ENCODE results near the gene RIT2. TPM values are rescaled to one million over a fixed set of nuclear protein-coding genes. Genes with fewer than 3 reads are reported as not detected.

RIT2 gene
- total RNA-seq, 4 donors from 2014 or later: not detected

- ATAC-seq: no peak
- TF ChIP-seq POLR2AphosphoS5 (IDR thresholded peaks at IDR 0.05): no peak
- TF ChIP-seq, protein P1, sequence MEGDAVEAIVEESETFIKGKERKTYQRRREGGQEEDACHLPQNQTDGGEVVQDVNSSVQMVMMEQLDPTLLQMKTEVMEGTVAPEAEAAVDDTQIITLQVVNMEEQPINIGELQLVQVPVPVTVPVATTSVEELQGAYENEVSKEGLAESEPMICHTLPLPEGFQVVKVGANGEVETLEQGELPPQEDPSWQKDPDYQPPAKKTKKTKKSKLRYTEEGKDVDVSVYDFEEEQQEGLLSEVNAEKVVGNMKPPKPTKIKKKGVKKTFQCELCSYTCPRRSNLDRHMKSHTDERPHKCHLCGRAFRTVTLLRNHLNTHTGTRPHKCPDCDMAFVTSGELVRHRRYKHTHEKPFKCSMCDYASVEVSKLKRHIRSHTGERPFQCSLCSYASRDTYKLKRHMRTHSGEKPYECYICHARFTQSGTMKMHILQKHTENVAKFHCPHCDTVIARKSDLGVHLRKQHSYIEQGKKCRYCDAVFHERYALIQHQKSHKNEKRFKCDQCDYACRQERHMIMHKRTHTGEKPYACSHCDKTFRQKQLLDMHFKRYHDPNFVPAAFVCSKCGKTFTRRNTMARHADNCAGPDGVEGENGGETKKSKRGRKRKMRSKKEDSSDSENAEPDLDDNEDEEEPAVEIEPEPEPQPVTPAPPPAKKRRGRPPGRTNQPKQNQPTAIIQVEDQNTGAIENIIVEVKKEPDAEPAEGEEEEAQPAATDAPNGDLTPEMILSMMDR (IDR thresholded peaks at IDR 0.05): no peak
- no peak for TF ChIP-seq POLR2A (IDR thresholded peaks at IDR 0.05)
- TF ChIP-seq EP300 (IDR thresholded peaks at IDR 0.05): no peak
- H3K4me3 ChIP-seq: no peak overlapping the region
- H3K27ac ChIP-seq: no peak overlapping the region
- no peaks in the 10 kb centered on the region for H3K36me3 ChIP-seq
- H3K4me1 ChIP-seq: peaks cover 0 to 5% (median 0%) of the 10 kb centered on the region in 3 donors
- H3K9me3 ChIP-seq: no peaks in the 10 kb centered on the region
- WGBS, 2 donors (ENCODE audit: low coverage in 1 of 2): 38 to 60% methylated on average over 1 to 2 of the region's 2 CpGs
- no peaks in the 10 kb centered on the region for H3K27me3 ChIP-seq
Measured at GRCh38 chr18:43046322-43046721, 69.2 kb downstream of the RIT2 start.

DNA sequence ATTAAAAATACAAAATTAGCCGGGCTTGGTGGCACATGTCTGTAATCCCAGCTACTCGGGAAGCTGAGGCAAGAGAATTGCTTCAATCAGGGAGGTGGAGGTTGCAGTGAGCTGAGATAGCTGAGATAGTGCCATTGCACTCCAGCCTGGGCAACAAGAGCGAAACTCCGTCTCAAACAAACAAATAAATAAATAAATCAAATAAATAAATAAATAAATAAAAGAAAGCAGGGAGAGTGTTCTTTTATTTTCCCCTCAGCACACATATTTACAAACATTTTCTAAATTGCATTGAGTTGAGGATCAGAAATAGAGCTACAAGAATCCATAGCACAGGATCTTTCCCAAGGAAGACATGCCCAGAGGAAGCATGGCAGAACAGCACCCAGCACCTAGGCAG, 71.9 kb downstream of the RIT2 start:
- no peak for TF ChIP-seq POLR2AphosphoS5 (IDR thresholded peaks at IDR 0.05)
- TF ChIP-seq, protein P1 (IDR thresholded peaks at IDR 0.05): no peak
- no peak for TF ChIP-seq EP300 (IDR thresholded peaks at IDR 0.05)
- TF ChIP-seq POLR2A (IDR thresholded peaks at IDR 0.05): no peak
- Histone ChIP-seq H3K4me1 (no peaks in the 10 kb centered on the region), H3K9me3 (no peaks in the 10 kb centered on the region), H3K36me3 (no peaks in the 10 kb centered on the region), H3K4me3 (no peak overlapping the region), H3K27me3 (no peaks in the 10 kb centered on the region), H3K27ac (no peak overlapping the region)
- ATAC-seq: no peak
- WGBS, 2 donors (ENCODE audit: low coverage in 1 of 2): 50% methylated on average over 2 of the region's 4 CpGs

DNA sequence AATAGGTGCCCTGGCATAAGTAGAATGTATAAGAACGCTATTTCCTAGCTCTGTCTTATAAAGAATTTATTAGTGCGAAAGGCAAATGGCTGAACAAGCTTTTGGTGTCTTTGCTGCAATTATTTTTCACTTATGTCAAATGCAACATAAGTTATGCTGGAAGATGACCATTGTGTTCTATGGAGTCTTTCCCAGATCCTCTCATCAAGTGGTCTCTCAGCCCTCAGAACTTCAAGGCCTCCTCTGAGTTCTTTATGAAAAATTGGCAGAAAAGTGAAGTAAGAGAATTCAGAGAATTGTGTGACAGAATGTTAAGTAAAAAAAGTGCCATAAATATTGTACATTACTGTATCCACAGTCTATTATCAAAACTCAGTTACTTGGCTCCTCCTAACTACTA, 75.2 kb downstream of the RIT2 start:
- no peaks in the 10 kb centered on the region for H3K4me1 ChIP-seq
- H3K4me3 ChIP-seq: no peak overlapping the region
- H3K27ac ChIP-seq: no peak overlapping the region
- 67 to 95% methylated on average over 2 of the region's 2 CpGs for WGBS, 2 donors (ENCODE audit: low coverage in 1 of 2)
- no peaks in the 10 kb centered on the region for H3K27me3 ChIP-seq
- H3K36me3 ChIP-seq: no peaks in the 10 kb centered on the region
- H3K9me3 ChIP-seq: no peaks in the 10 kb centered on the region
- TF ChIP-seq POLR2AphosphoS5 (IDR thresholded peaks at IDR 0.05) (no peak), POLR2A (IDR thresholded peaks at IDR 0.05) (no peak), EP300 (IDR thresholded peaks at IDR 0.05) (no peak)
- TF ChIP-seq, protein P1 (IDR thresholded peaks at IDR 0.05): no peak
- ATAC-seq: no peak

DNA sequence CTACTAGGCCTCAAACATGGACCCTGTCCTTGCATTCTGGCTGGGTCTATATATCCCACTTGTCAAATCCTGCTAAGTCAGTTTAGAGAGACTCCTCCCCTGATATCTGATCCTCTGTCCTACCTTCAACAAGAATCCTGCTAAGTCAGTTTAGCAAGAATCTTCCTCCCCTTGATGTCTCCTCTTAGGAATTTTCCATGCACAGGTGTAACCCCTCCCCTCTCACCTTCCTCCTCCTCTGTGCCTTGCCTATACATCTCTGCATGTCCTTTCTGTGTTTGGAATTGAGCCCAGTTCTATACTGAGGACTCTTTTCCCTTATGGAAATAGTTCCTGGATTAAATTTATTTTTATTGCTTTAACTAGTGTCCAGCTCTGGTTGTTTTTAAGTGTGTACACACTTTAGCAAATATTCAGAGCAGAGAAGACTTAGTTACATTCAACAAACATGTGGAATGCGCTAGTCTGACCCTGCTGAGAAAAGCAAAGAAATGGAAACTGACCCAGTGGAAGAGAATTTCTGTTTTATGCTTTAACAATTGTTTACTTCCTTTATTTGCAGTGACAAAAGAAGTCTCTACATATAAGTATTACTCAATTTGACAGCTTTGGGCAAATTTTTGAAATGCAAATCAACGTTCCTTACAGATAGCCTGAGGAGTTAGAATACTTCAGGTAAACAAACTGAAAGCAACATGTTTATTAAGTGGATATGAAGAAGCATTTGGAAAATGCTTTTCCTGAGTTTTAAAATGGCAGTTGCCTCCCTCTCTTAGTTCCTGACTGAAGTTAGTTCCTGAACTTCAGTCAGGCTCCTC, 80.6 kb downstream of the RIT2 start:
- H3K36me3 ChIP-seq: no peaks in the 10 kb centered on the region
- 50 to 69% methylated on average over 2 of the region's 2 CpGs for WGBS, 2 donors (ENCODE audit: low coverage in 1 of 2)
- no peak overlapping the region for H3K4me3 ChIP-seq
- H3K9me3 ChIP-seq: no peaks in the 10 kb centered on the region
- no peaks in the 10 kb centered on the region for H3K4me1 ChIP-seq
- TF ChIP-seq EP300 (IDR thresholded peaks at IDR 0.05) (no peak), POLR2AphosphoS5 (IDR thresholded peaks at IDR 0.05) (no peak), POLR2A (IDR thresholded peaks at IDR 0.05) (no peak)
- TF ChIP-seq, protein P1 (IDR thresholded peaks at IDR 0.05): no peak
- ATAC-seq: no peak
- no peaks in the 10 kb centered on the region for H3K27me3 ChIP-seq
- no peak overlapping the region for H3K27ac ChIP-seq

- Histone ChIP-seq H3K4me3 (no peak overlapping the region), H3K36me3 (no peaks in the 10 kb centered on the region), H3K27ac (no peak overlapping the region), H3K9me3 (no peaks in the 10 kb centered on the region), H3K27me3 (no peaks in the 10 kb centered on the region), H3K4me1 (no peaks in the 10 kb centered on the region)
- ATAC-seq: no peak
- WGBS, 2 donors (ENCODE audit: low coverage in 1 of 2): 75 to 85% methylated on average over 1 of the region's 1 CpG
- TF ChIP-seq POLR2AphosphoS5 (IDR thresholded peaks at IDR 0.05) (no peak), EP300 (IDR thresholded peaks at IDR 0.05) (no peak), POLR2A (IDR thresholded peaks at IDR 0.05) (no peak)
- TF ChIP-seq, protein P1 (IDR thresholded peaks at IDR 0.05): no peak
Measured at GRCh38 chr18:43031169-43031568, 84.3 kb downstream of the RIT2 start.
